DOHH2 (cell line): ENCODE data around the gene AIP.

Experiments
- EZH2phosphoT487 ChIP-seq: fragments of 200-600 bp; sonication (generic); IDR thresholded peaks from 2 replicates; pipeline ENCODE4 v1.6.1; 2017; ENCODE audit warnings: borderline replicate concordance, mild to moderate bottlenecking, antibody characterized with exemption, low read length, moderate library complexity, mixed read lengths
- TF ChIP-seq, protein P1 (sequence below): fragments of 200-600 bp; sonication (generic); IDR thresholded peaks from one replicate; pipeline ENCODE4 v1.5.1; 2014; ENCODE audit warnings: antibody characterized with exemption, mild to moderate bottlenecking, low read depth, low read length; ENCODE audit not compliant: poor library complexity, severe bottlenecking

DNA sequence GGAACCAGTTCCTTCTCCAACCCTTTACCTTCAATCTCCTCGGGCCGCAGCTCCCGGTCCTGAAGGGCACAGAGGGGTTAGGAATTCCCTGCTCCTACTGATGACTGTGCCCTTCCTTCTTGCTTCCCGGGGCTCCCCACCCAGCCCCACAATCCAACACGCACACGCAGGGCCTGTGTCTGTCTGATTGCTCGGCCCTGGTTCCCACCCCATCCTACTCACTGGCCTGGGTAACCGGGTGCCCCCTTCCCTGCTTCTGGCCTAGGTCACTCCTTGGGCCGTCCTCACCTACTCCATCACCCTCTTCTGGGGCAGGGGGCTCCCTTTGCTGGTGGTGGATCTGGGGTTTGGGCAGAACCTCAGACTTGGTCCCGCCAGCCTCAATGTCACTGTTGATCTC is 39.1 kb downstream of the AIP start:
- TF ChIP-seq, protein P1, sequence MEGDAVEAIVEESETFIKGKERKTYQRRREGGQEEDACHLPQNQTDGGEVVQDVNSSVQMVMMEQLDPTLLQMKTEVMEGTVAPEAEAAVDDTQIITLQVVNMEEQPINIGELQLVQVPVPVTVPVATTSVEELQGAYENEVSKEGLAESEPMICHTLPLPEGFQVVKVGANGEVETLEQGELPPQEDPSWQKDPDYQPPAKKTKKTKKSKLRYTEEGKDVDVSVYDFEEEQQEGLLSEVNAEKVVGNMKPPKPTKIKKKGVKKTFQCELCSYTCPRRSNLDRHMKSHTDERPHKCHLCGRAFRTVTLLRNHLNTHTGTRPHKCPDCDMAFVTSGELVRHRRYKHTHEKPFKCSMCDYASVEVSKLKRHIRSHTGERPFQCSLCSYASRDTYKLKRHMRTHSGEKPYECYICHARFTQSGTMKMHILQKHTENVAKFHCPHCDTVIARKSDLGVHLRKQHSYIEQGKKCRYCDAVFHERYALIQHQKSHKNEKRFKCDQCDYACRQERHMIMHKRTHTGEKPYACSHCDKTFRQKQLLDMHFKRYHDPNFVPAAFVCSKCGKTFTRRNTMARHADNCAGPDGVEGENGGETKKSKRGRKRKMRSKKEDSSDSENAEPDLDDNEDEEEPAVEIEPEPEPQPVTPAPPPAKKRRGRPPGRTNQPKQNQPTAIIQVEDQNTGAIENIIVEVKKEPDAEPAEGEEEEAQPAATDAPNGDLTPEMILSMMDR: no peak
- TF ChIP-seq EZH2phosphoT487: no peak
